ENCODE results near the gene VAV2. TPM values are rescaled to one million over a fixed set of nuclear protein-coding genes. Genes with fewer than 3 reads are reported as not detected.

Gene VAV2
- total and polyA plus RNA-seq, 2 of the 4 experiments (the other 2 are of a cell fraction): 10.8 to 13.4 TPM

GRCh38 chr9:133976887-133977286 is 15.2 kb downstream of the VAV2 start:
- TF ChIP-seq MAZ (IDR thresholded peaks at IDR 0.05; ENCODE audit: borderline replicate concordance, low read depth, low read length): no peak
- no peak for TF ChIP-seq MXI1 (IDR thresholded peaks at IDR 0.05; ENCODE audit: borderline replicate concordance, low read depth, low read length)
- TF ChIP-seq NFE2L2 (IDR thresholded peaks at IDR 0.05; ENCODE audit: low read depth, low read length): no peak
- no peak for TF ChIP-seq POLR2A (IDR thresholded peaks at IDR 0.05; ENCODE audit: low read depth, low read length)
- no peak for TF ChIP-seq RCOR1 (IDR thresholded peaks at IDR 0.05; ENCODE audit: insufficient replicate concordance, low read length)
- TF ChIP-seq, protein P1, sequence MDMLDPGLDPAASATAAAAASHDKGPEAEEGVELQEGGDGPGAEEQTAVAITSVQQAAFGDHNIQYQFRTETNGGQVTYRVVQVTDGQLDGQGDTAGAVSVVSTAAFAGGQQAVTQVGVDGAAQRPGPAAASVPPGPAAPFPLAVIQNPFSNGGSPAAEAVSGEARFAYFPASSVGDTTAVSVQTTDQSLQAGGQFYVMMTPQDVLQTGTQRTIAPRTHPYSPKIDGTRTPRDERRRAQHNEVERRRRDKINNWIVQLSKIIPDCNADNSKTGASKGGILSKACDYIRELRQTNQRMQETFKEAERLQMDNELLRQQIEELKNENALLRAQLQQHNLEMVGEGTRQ (IDR thresholded peaks at IDR 0.05; ENCODE audit: low read depth, low read length): no peak
- TF ChIP-seq RAD21 (IDR thresholded peaks at IDR 0.05; ENCODE audit: low read length): no peak
- TF ChIP-seq, protein P2, sequence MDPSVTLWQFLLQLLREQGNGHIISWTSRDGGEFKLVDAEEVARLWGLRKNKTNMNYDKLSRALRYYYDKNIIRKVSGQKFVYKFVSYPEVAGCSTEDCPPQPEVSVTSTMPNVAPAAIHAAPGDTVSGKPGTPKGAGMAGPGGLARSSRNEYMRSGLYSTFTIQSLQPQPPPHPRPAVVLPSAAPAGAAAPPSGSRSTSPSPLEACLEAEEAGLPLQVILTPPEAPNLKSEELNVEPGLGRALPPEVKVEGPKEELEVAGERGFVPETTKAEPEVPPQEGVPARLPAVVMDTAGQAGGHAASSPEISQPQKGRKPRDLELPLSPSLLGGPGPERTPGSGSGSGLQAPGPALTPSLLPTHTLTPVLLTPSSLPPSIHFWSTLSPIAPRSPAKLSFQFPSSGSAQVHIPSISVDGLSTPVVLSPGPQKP (IDR thresholded peaks at IDR 0.05; ENCODE audit: borderline replicate concordance, low read depth, low read length): no peak
- TF ChIP-seq RFX5 (IDR thresholded peaks at IDR 0.05; ENCODE audit: low read depth, low read length): no peak
- no peak for TF ChIP-seq FOS (IDR thresholded peaks at IDR 0.05; ENCODE audit: low read depth, low read length)
- TF ChIP-seq CHD1 (IDR thresholded peaks at IDR 0.05; ENCODE audit: low read depth, low read length): no peak
- TF ChIP-seq CEBPB (IDR thresholded peaks at IDR 0.05; ENCODE audit: low read depth, low read length): no peak
- TF ChIP-seq CTCF (conservative IDR thresholded peaks at IDR 0.05; ENCODE audit: low read depth, low read length): no peak
- TF ChIP-seq MAFK (IDR thresholded peaks at IDR 0.05; ENCODE audit: low read depth, low read length): no peak
- no peak for TF ChIP-seq BHLHE40 (IDR thresholded peaks at IDR 0.05; ENCODE audit: low read depth, low read length)
- no peak for TF ChIP-seq SMC3 (IDR thresholded peaks at IDR 0.05; ENCODE audit: low read depth, low read length)

More at GRCh38 chr9:133976887-133977286, 15.2 kb downstream of the VAV2 start:
- BruUV-seq (replicated peaks): no TSS peak
- no peak for DNase-seq
- Histone ChIP-seq H3K14ac (replicated peaks; ENCODE audit: low read depth, low read length) (no peak overlapping the region), H3K4me1 (ENCODE audit: control insufficient read depth, insufficient read depth, low read length) (peaks cover 25% of the 10 kb centered on the region), H2BK15ac (ENCODE audit: low read depth, low read length) (no peak overlapping the region), H3K18ac (ENCODE audit: low read depth, low read length) (no peak overlapping the region), H3K56ac (ENCODE audit: extremely low read depth, insufficient read depth, low read length) (no peak overlapping the region), H2BK5ac (ENCODE audit: low read depth, low read length, poor library complexity, severe bottlenecking) (no peak overlapping the region), H4K8ac (ENCODE audit: low read depth in 2 of 2, low read length in 2 of 2) (no peak overlapping the region), H4K91ac (ENCODE audit: insufficient read depth, low read depth, low read length) (no peak overlapping the region), H4K5ac (ENCODE audit: low read depth, low read length) (no peak overlapping the region), H3K4me2 (ENCODE audit: low read depth, low read length) (no peak overlapping the region), H3K4me3 (ENCODE audit: insufficient read depth, low read depth, low read length) (no peak overlapping the region), H3K79me1 (ENCODE audit: low read depth in 1 of 2, low read length in 2 of 2) (peaks cover 30 to 94% of the 10 kb centered on the region in 2 experiments), H3K9me3 (ENCODE audit: control insufficient read depth, insufficient read depth, low read length) (no peaks in the 10 kb centered on the region), H3K27ac (ENCODE audit: insufficient read depth, low read length) (no peak overlapping the region), H4K20me1 (ENCODE audit: insufficient read depth, low read length) (peaks cover 99% of the 10 kb centered on the region), H2BK120ac (ENCODE audit: low read depth, low read length) (no peak overlapping the region), H3K27me3 (ENCODE audit: control insufficient read depth, insufficient read depth, low read length) (no peaks in the 10 kb centered on the region), H2BK20ac (ENCODE audit: low read depth, low read length) (no peak overlapping the region), H3K36me3 (ENCODE audit: control insufficient read depth, insufficient read depth, low read length) (no peaks in the 10 kb centered on the region), H2AFZ (replicated peaks; ENCODE audit: low read length, poor library complexity) (no peak overlapping the region), H3K9ac (ENCODE audit: low read depth, low read length) (no peak overlapping the region), H3K9me1 (ENCODE audit: insufficient read depth, low read length) (peaks cover 28% of the 10 kb centered on the region), H2AK9ac (replicated peaks; ENCODE audit: low read depth, low read length, poor library complexity) (peak overlapping the region; percentile 70), H2AK5ac (ENCODE audit: low read depth, low read length) (no peak overlapping the region), H3K4ac (ENCODE audit: low read depth, low read length) (no peak overlapping the region), H3K23ac (ENCODE audit: low read depth, low read length) (no peak overlapping the region; the same call in 1 of the 2 replicates)
- intact Hi-C loops (cut with micrococcal nuclease) (no loop called here), in situ Hi-C loops (cut with MboI; ENCODE audit: low sequenced_read_pairs) (no loop called here), dilution Hi-C loops (cut with HindIII; ENCODE audit: low sequenced_read_pairs, unreplicated experiment) (no loop called here)
- ChIA-PET CTCF (no interaction called here), POLR2A (ENCODE audit: unreplicated experiment) (no interaction called here)
- WGBS, 2 experiments (ENCODE audit: extremely low coverage in 2 of 2, insufficient read length in 1 of 2): 100% methylated on average over 1 of the region's 9 CpGs; no CpG with 5 or more reads in 1 of the 2 experiments
- no peak for ATAC-seq (ENCODE audit: low read depth)
